K562 (cell line): ENCODE measurements around the gene NISCH. TPM values are rescaled to one million over a fixed set of nuclear protein-coding genes. Genes with fewer than 3 reads are reported as not detected.

Experiments used
- ATAC-seq: fragments of 200-7000 bp; cut with Tn5 transposase; 3 replicates; pipeline ENCODE4 v1.9.1; 2020; ENCODE audit warnings: moderate library complexity
- BruUV-seq: library from RNA; stranded (reverse); fragments of 400-500 nt; replicated peaks from 2 replicates; lab custom pipeline; 2021; lab: Mats Ljungman, UMichigan
- CTCF ChIA-PET: fragments of 300-600 bp; formaldehyde crosslinking; extraction: SDS; loops from one replicate; lab custom pipeline; 2021; ENCODE audit warnings: low intra/inter-chr PET ratio; lab: Yijun Ruan, JAX
- POLR2A ChIA-PET: fragments of 300-600, 350-650 bp; sonication (Branson Sonifier 250); formaldehyde crosslinking; extraction: SDS; loops from one replicate; lab custom pipeline; 2021; ENCODE audit warnings: antibody characterized with exemption, inconsistent platforms; lab: Yijun Ruan, JAX
- DNase-seq, 4 experiments: peaks; one replicate each; pipeline versions ENCODE4 v3.0.0 to v3.0.0-alpha.2; 2011 to 2018; ENCODE audit warnings: low spot score in 3 of 4, mixed read lengths in 3 of 4; ENCODE audit errors: extremely low read depth in 1 of 4
- FAIRE-seq: peaks from 2 replicates; lab custom pipeline; 2011; peaks lifted over from hg19 to GRCh38; lab: Jason Lieb, UNC
- H2AFZ ChIP-seq: 2 replicates; pipeline ENCODE4 v1.6.0; 2011; ENCODE audit warnings: low read depth, low read length, control low read depth, inconsistent platforms
- H3K27ac ChIP-seq: fragments of 200-600 bp; 3 replicates; pipeline ENCODE4 v1.8.0; 2011; ENCODE audit warnings: low read depth, mild to moderate bottlenecking, control low read depth, inconsistent platforms, low read length, moderate library complexity, mixed read lengths; ENCODE audit errors: extremely low read depth
- H3K27me3 ChIP-seq, 2 experiments: fragments of 300-600 bp in 1 of 2; 2 replicates in 1 of 2; 3 replicates in 1 of 2; pipeline versions ENCODE4 v1.6.0 to v1.8.0; 2011; ENCODE audit warnings: inconsistent platforms in 2 of 2, low read length in 2 of 2, mild to moderate bottlenecking in 1 of 2, mixed read lengths in 1 of 2, moderate library complexity in 1 of 2; ENCODE audit not compliant: control insufficient read depth in 2 of 2, insufficient read depth in 2 of 2
- H3K36me3 ChIP-seq: fragments of 300-600 bp; 3 replicates; pipeline ENCODE4 v1.8.0; 2011; ENCODE audit warnings: mild to moderate bottlenecking, low read length, inconsistent platforms; ENCODE audit not compliant: control insufficient read depth, insufficient read depth
- H3K4me1 ChIP-seq, 2 experiments: fragments of 200-600 bp in 1 of 2; replicated peaks in 1 of 2; 2 replicates in 1 of 2; 3 replicates in 1 of 2; pipeline versions ENCODE4 v1.5.1 to v1.8.0; 2011; ENCODE audit warnings: inconsistent platforms in 2 of 2, low read length in 2 of 2, mild to moderate bottlenecking in 1 of 2, mixed read lengths in 1 of 2, moderate library complexity in 1 of 2; ENCODE audit not compliant: control insufficient read depth in 2 of 2, insufficient read depth in 2 of 2
- H3K4me2 ChIP-seq: 2 replicates; pipeline ENCODE4 v1.6.1; 2011; ENCODE audit warnings: low read length, control low read depth, inconsistent platforms, mixed read lengths; ENCODE audit not compliant: insufficient read depth
- H3K4me3 ChIP-seq: fragments of 200-600 bp; sonication (generic), shearing (Covaris generic); 2 replicates; pipeline ENCODE4 v1.5.1; 2016; ENCODE audit warnings: control low read depth, inconsistent platforms
- H3K79me2 ChIP-seq: fragments of 200-600 bp; 3 replicates; pipeline ENCODE4 v1.8.0; 2011; ENCODE audit warnings: low read length, inconsistent platforms; ENCODE audit not compliant: control insufficient read depth, insufficient read depth
- H3K9ac ChIP-seq, 2 experiments: 2 replicates each; pipeline versions ENCODE4 v1.6.0 to v1.6.1; 2011; ENCODE audit warnings: low read depth in 2 of 2, low read length in 2 of 2, control low read depth in 1 of 2, inconsistent platforms in 1 of 2, mild to moderate bottlenecking in 1 of 2, mixed read lengths in 1 of 2; ENCODE audit not compliant: insufficient read depth in 1 of 2
- H3K9me1 ChIP-seq: one replicate; pipeline ENCODE4 v1.6.0; 2011; ENCODE audit warnings: inconsistent platforms, mild to moderate bottlenecking, low read length, moderate library complexity; ENCODE audit not compliant: control insufficient read depth, insufficient read depth
- H3K9me3 ChIP-seq: replicated peaks from 2 replicates; pipeline ENCODE4 v1.5.1; 2011; ENCODE audit warnings: low read depth, low read length, inconsistent platforms; ENCODE audit not compliant: control insufficient read depth, insufficient read depth
- H4K20me1 ChIP-seq: replicated peaks from 2 replicates; pipeline ENCODE4 v1.6.1; 2011; ENCODE audit warnings: low read length, inconsistent platforms, mixed read lengths; ENCODE audit not compliant: control insufficient read depth, insufficient read depth
- ARID3B ChIP-seq: fragments of 250-450 bp; sonication (Bioruptor Pico); IDR thresholded peaks from 2 replicates; pipeline ENCODE4 v1.4.0; 2020; ENCODE audit warnings: borderline replicate concordance
- BCL6 ChIP-seq: fragments of 250-450 bp; sonication (Bioruptor Pico); IDR thresholded peaks from 2 replicates; pipeline ENCODE4 v1.4.0; 2020
- MAFG ChIP-seq: fragments of 450-650 bp; conservative IDR thresholded peaks from 2 replicates; pipeline ENCODE4 v1.6.1; 2016; ENCODE audit warnings: missing genetic modification characterization, missing compliant biosample characterization
- NFE2 ChIP-seq: IDR thresholded peaks from 2 replicates; pipeline ENCODE4 v1.6.1; 2014; ENCODE audit warnings: antibody characterized with exemption, low read depth
- PCBP2 ChIP-seq: fragments of 200-400 bp; formaldehyde crosslinking; IDR thresholded peaks from 2 replicates; pipeline ENCODE4 v1.6.1; 2018; ENCODE audit warnings: low read length, low read depth, mild to moderate bottlenecking, moderate library complexity; ENCODE audit not compliant: poor library complexity, severe bottlenecking
- RERE ChIP-seq: sonication (generic); formaldehyde crosslinking; IDR thresholded peaks from 2 replicates; pipeline ENCODE4 v1.8.0; 2023; ENCODE audit warnings: missing genetic modification reagents, mild to moderate bottlenecking, borderline replicate concordance
- TCF15 ChIP-seq: fragments of 250-450 bp; sonication (Bioruptor Pico); IDR thresholded peaks from 2 replicates; pipeline ENCODE4 v1.8.0; 2022; ENCODE audit warnings: moderate library complexity, mild to moderate bottlenecking, inconsistent platforms
- ZNF316 ChIP-seq: fragments of 450-650 bp; IDR thresholded peaks from 2 replicates; pipeline ENCODE4 v1.6.1; 2016
- WGBS: fragments of 100-300 bp; shearing (Covaris generic); methylation state at CpG from one replicate; pipeline ENCODE4 v1.1.6; 2016; ENCODE audit warnings: low coverage, mixed read lengths; ENCODE audit not compliant: insufficient coverage; ENCODE audit errors: missing lambda C conversion rate; 5-methylcytosine and 5-hydroxymethylcytosine counted together
- in situ Hi-C: fragments of 300-500 bp; cut with MboI; formaldehyde crosslinking; loops from 4 replicates; pipeline ENCODE4 v1.15.0; 2018; ENCODE audit warnings: inconsistent platforms, mixed read lengths
- intact Hi-C: fragments of 100-400 bp; cut with micrococcal nuclease; formaldehyde crosslinking; loops from 2 replicates; pipeline ENCODE4 v1.14.2; 2022
- polyA plus RNA-seq, 8 experiments: library from polyadenylated mRNA; depleted of rRNA in 4 of 8; stranded (reverse) in 5 of 8; unstranded in 3 of 8; fragments of >200 nt; fragmentation: Nextera tagmentation in 2 of 8; fragmentation: Illumina TruSeq in 1 of 8; extraction: Ambion mirVana in 2 of 8; extraction: Trizol in 1 of 8; gene quantifications; 2 replicates each; pipeline versions ENCODE4 v1.2.1 to v1.2.3, GENCODE V29; 2011 to 2014; ENCODE audit warnings: inconsistent platforms in 1 of 8, missing spikeins in 1 of 8
- total RNA-seq, 7 experiments: library from RNA; depleted of rRNA in 6 of 7; stranded (reverse); fragments of >200 nt in 6 of 7; fragmentation: Illumina TruSeq in 2 of 7; extraction: Trizol in 2 of 7; gene quantifications; 2 replicates each; pipeline versions ENCODE4 v1.2.1 to v1.2.3, GENCODE V29; 2011 to 2021; ENCODE audit warnings: low replicate concordance in 1 of 7
- TF ChIP-seq, protein P1 (sequence below): fragments of 150-350 bp; IDR thresholded peaks from 2 replicates; pipeline ENCODE4 v1.6.1; 2014; ENCODE audit warnings: low read depth, mild to moderate bottlenecking, low read length, borderline replicate concordance

The NISCH gene
- total and polyA plus RNA-seq, 9 of the 15 experiments (the other 6 are each of a cell fraction or from before 2014, with no cell fraction given): 0.44 to 43.5 (median 23.4) TPM

- CTCF ChIA-PET: no interaction called here
- 95% methylated on average over 4 of the region's 5 CpGs for WGBS
- Histone ChIP-seq H3K9me1 (no peaks in the 10 kb centered on the region), H3K27me3 (no peaks in the 10 kb centered on the region), H3K4me3 (no peak overlapping the region), H2AFZ (no peak overlapping the region), H3K9ac (no peak overlapping the region), H3K4me1 (peaks cover 0 to 9% of the 10 kb centered on the region in 2 experiments; a peak in 2 of 5 replicates), H3K4me2 (no peak overlapping the region), H4K20me1 (no peaks in the 10 kb centered on the region), H3K79me2 (no peaks in the 10 kb centered on the region), H3K27ac (no peak overlapping the region), H3K9me3 (no peaks in the 10 kb centered on the region), H3K36me3 (peaks cover 58% of the 10 kb centered on the region; the same call in 2 of the 3 replicates)
- ATAC-seq (no peak), FAIRE-seq (no peak), DNase-seq (no peak)
- no TSS peak for BruUV-seq
- intact Hi-C loops: no loop called here
- POLR2A ChIA-PET: interaction anchor here (0.7 to 1.1 kb wide), 2 partner anchors 17 to 21 kb away, joined by 3 read pairs; no protein-coding TSS in a partner anchor
- in situ Hi-C loops: no loop called here
- no peak for TF ChIP-seq NFE2
- no peak for TF ChIP-seq MAFG (tag)
- no peak for TF ChIP-seq TCF15 (CRISPR knock-in tag)
- TF ChIP-seq BCL6 (CRISPR knock-in tag): no peak
- no peak for TF ChIP-seq ZNF316
- TF ChIP-seq, protein P1, sequence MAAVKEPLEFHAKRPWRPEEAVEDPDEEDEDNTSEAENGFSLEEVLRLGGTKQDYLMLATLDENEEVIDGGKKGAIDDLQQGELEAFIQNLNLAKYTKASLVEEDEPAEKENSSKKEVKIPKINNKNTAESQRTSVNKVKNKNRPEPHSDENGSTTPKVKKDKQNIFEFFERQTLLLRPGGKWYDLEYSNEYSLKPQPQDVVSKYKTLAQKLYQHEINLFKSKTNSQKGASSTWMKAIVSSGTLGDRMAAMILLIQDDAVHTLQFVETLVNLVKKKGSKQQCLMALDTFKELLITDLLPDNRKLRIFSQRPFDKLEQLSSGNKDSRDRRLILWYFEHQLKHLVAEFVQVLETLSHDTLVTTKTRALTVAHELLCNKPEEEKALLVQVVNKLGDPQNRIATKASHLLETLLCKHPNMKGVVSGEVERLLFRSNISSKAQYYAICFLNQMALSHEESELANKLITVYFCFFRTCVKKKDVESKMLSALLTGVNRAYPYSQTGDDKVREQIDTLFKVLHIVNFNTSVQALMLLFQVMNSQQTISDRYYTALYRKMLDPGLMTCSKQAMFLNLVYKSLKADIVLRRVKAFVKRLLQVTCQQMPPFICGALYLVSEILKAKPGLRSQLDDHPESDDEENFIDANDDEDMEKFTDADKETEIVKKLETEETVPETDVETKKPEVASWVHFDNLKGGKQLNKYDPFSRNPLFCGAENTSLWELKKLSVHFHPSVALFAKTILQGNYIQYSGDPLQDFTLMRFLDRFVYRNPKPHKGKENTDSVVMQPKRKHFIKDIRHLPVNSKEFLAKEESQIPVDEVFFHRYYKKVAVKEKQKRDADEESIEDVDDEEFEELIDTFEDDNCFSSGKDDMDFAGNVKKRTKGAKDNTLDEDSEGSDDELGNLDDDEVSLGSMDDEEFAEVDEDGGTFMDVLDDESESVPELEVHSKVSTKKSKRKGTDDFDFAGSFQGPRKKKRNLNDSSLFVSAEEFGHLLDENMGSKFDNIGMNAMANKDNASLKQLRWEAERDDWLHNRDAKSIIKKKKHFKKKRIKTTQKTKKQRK: no peak
- no peak for TF ChIP-seq RERE
- TF ChIP-seq ARID3B: no peak
- no peak for TF ChIP-seq PCBP2
Measured at GRCh38 chr3:52469001-52469400, 13.6 kb downstream of the NISCH start.
